GM12878 (cell line): ENCODE results near the gene GRIK1. TPM values are rescaled to one million over a fixed set of nuclear protein-coding genes. Genes with fewer than 3 reads are reported as not detected.

Experiments
- ATAC-seq: fragments of 200-7000 bp; cut with Tn5 transposase; 3 replicates; pipeline ENCODE4 v1.9.1; 2020; ENCODE audit warnings: mild to moderate bottlenecking, moderate library complexity
- BruUV-seq: library from RNA; stranded (reverse); fragments of 400-500 nt; replicated peaks from 2 replicates; lab custom pipeline; 2021; lab: Mats Ljungman, UMichigan
- CTCF ChIA-PET: fragments of 300-600 bp; sonication (Branson Sonifier 250); formaldehyde crosslinking; extraction: SDS; loops from one replicate; lab custom pipeline; 2021; ENCODE audit warnings: inconsistent platforms; lab: Yijun Ruan, JAX
- POLR2A ChIA-PET: fragments of 350-600 bp; formaldehyde crosslinking; extraction: SDS; loops from one replicate; lab custom pipeline; 2021; ENCODE audit warnings: inconsistent platforms; lab: Charles Lee
- RAD21 ChIA-PET: fragments of 300-600 bp; sonication (Branson Sonifier 250); formaldehyde crosslinking; loops from one replicate; lab custom pipeline; 2023; ENCODE audit warnings: antibody characterized with exemption; ENCODE audit not compliant: unreplicated experiment; lab: Charles Lee
- SMC1A ChIA-PET: fragments of 300-600 bp; sonication (Branson Sonifier 250); formaldehyde crosslinking; loops from one replicate; lab custom pipeline; 2023; ENCODE audit not compliant: unreplicated experiment, uncharacterized antibody; lab: Charles Lee
- DNase-seq: peaks from one replicate; pipeline ENCODE4 v3.0.0-alpha.2; 2011; ENCODE audit warnings: low read depth, low spot score
- FAIRE-seq: peaks from 3 replicates; lab custom pipeline; 2011; peaks lifted over from hg19 to GRCh38; lab: Jason Lieb, UNC
- H2AFZ ChIP-seq: 2 replicates; pipeline ENCODE4 v1.6.0; 2011; ENCODE audit warnings: low read depth, low read length, control low read depth; ENCODE audit not compliant: control insufficient read depth
- H3K27ac ChIP-seq: 2 replicates; pipeline ENCODE4 v1.5.1; 2011; ENCODE audit warnings: control low read depth; ENCODE audit not compliant: control insufficient read depth, insufficient read depth
- H3K27me3 ChIP-seq, 2 experiments: replicated peaks in 1 of 2; 2 replicates each; pipeline versions ENCODE4 v1.6.0 to v1.6.1; 2011; ENCODE audit warnings: low read length in 1 of 2; ENCODE audit not compliant: control insufficient read depth in 2 of 2, insufficient read depth in 2 of 2
- H3K36me3 ChIP-seq, 2 experiments: 2 replicates each; pipeline ENCODE4 v1.5.1; 2011; ENCODE audit warnings: low read length in 1 of 2; ENCODE audit not compliant: control insufficient read depth in 2 of 2, insufficient read depth in 2 of 2
- H3K4me1 ChIP-seq: 2 replicates; pipeline ENCODE4 v1.6.1; 2011; ENCODE audit warnings: mild to moderate bottlenecking, low read length, moderate library complexity, mixed read lengths; ENCODE audit not compliant: control insufficient read depth, insufficient read depth
- H3K4me2 ChIP-seq: 2 replicates; pipeline ENCODE4 v1.6.0; 2011; ENCODE audit warnings: control low read depth; ENCODE audit not compliant: control insufficient read depth, insufficient read depth
- H3K4me3 ChIP-seq: fragments of 200-600 bp; sonication (generic); 2 replicates; pipeline ENCODE4 v1.5.1; 2016
- H3K79me2 ChIP-seq: 2 replicates; pipeline ENCODE4 v1.6.0; 2011; ENCODE audit warnings: low read length; ENCODE audit not compliant: control insufficient read depth, insufficient read depth
- H3K9ac ChIP-seq: 2 replicates; pipeline ENCODE4 v1.8.0; 2011; ENCODE audit warnings: low read length, control low read depth, mixed read lengths; ENCODE audit not compliant: control insufficient read depth, insufficient read depth
- H3K9me3 ChIP-seq: replicated peaks from 3 replicates; pipeline ENCODE4 v1.5.1; 2011; ENCODE audit warnings: mild to moderate bottlenecking, low read length; ENCODE audit not compliant: control insufficient read depth, insufficient read depth
- H4K20me1 ChIP-seq: 2 replicates; pipeline ENCODE4 v1.6.0; 2011; ENCODE audit not compliant: control insufficient read depth, insufficient read depth
- BHLHE40 ChIP-seq, 2 experiments: fragments of 450-650 bp in 1 of 2; IDR thresholded peaks; 2 replicates each; pipeline ENCODE4 v1.6.1; 2011 to 2017; ENCODE audit warnings: low read depth in 2 of 2, borderline replicate concordance in 1 of 2, improper control_type of control experiment in 1 of 2, low read length in 1 of 2, mild to moderate bottlenecking in 1 of 2
- BMI1 ChIP-seq: fragments of 450-650 bp; IDR thresholded peaks from 2 replicates; pipeline ENCODE4 v1.6.1; 2016; ENCODE audit warnings: mild to moderate bottlenecking, moderate library complexity, borderline replicate concordance
- CREM ChIP-seq: IDR thresholded peaks from 2 replicates; pipeline ENCODE4 v1.6.1; 2014; ENCODE audit warnings: antibody characterized with exemption, low read depth
- DPF2 ChIP-seq: fragments of 450-650 bp; IDR thresholded peaks from 2 replicates; pipeline ENCODE4 v1.6.1; 2017; ENCODE audit warnings: mild to moderate bottlenecking
- FOS ChIP-seq: IDR thresholded peaks from 3 replicates; pipeline ENCODE4 v1.6.1; 2011; ENCODE audit warnings: borderline replicate concordance; ENCODE audit not compliant: insufficient read length; ENCODE audit errors: extremely low read depth
- FOXK2 ChIP-seq: fragments of 450-650 bp; IDR thresholded peaks from 2 replicates; pipeline ENCODE4 v1.6.1; 2017; ENCODE audit warnings: mild to moderate bottlenecking, moderate library complexity
- GATAD2B ChIP-seq: fragments of 450-650 bp; conservative IDR thresholded peaks from 2 replicates; pipeline ENCODE4 v1.6.1; 2017; ENCODE audit warnings: low read depth, mild to moderate bottlenecking, moderate library complexity
- HDAC6 ChIP-seq: fragments of 200-600 bp; sonication (generic); IDR thresholded peaks from one replicate; pipeline ENCODE4 v1.8.0; 2017; ENCODE audit warnings: antibody characterized with exemption; ENCODE audit not compliant: unreplicated experiment
- KLF5 ChIP-seq: fragments of 450-650 bp; IDR thresholded peaks from 2 replicates; pipeline ENCODE4 v1.6.1; 2014; ENCODE audit warnings: mild to moderate bottlenecking; ENCODE audit not compliant: partially characterized antibody
- NFIC ChIP-seq: IDR thresholded peaks from 2 replicates; pipeline ENCODE4 v1.6.1; 2012; ENCODE audit warnings: low read depth, mild to moderate bottlenecking, inconsistent platforms, low read length, moderate library complexity
- NR2C1 ChIP-seq: fragments of 450-650 bp; IDR thresholded peaks from 2 replicates; pipeline ENCODE4 v1.6.1; 2017; ENCODE audit warnings: antibody characterized with exemption, mild to moderate bottlenecking, moderate library complexity
- NR2F1 ChIP-seq: fragments of 450-650 bp; conservative IDR thresholded peaks from 2 replicates; pipeline ENCODE4 v1.6.1; 2017; ENCODE audit warnings: mild to moderate bottlenecking
- REST ChIP-seq: IDR thresholded peaks from 2 replicates; pipeline ENCODE4 v1.6.1; 2012; ENCODE audit warnings: mild to moderate bottlenecking, low read depth, low read length
- TCF7 ChIP-seq: IDR thresholded peaks from 2 replicates; pipeline ENCODE4 v1.6.1; 2014; ENCODE audit warnings: antibody characterized with exemption, borderline replicate concordance
- USF1 ChIP-seq: IDR thresholded peaks from 2 replicates; pipeline ENCODE4 v1.6.1; 2011; ENCODE audit warnings: borderline replicate concordance, low read depth, mild to moderate bottlenecking, moderate library complexity, mixed read lengths, low read length; ENCODE audit not compliant: insufficient read depth; ENCODE audit errors: extremely low read length
- ZBED1 ChIP-seq: IDR thresholded peaks from 2 replicates; pipeline ENCODE4 v1.6.1; 2016; ENCODE audit warnings: borderline replicate concordance
- ZSCAN29 ChIP-seq: fragments of 450-650 bp; IDR thresholded peaks from 2 replicates; pipeline ENCODE4 v1.6.1; 2017; ENCODE audit warnings: mild to moderate bottlenecking, moderate library complexity
- whole genome bisulfite sequencing: methylation state at CpG from one replicate; pipeline ENCODE4 v1.1.6; 2016; ENCODE audit warnings: low lambda C conversion rate; ENCODE audit not compliant: insufficient replicate concordance, insufficient coverage; ENCODE audit errors: missing lambda C conversion rate; 5-methylcytosine and 5-hydroxymethylcytosine counted together
- in situ Hi-C: fragments of 300-500 bp; cut with MboI; formaldehyde crosslinking; loops from 9 replicates; pipeline ENCODE4 v1.14.3; 2018; ENCODE audit warnings: mixed read lengths
- intact Hi-C: fragments of 100-400 bp; cut with micrococcal nuclease; formaldehyde crosslinking; loops from one replicate; pipeline ENCODE4 v1.14.2; 2022; ENCODE audit not compliant: unreplicated experiment
- polyA plus RNA-seq, 11 experiments: library from polyadenylated mRNA; depleted of rRNA in 4 of 11; unstranded in 6 of 11; stranded (reverse) in 5 of 11; fragments of >200 nt; fragmentation: Nextera tagmentation in 4 of 11; fragmentation: Illumina TruSeq in 1 of 11; extraction: Ambion mirVana in 4 of 11; extraction: Trizol in 1 of 11; gene quantifications; 1 replicate in 1 of 11; 2 replicates in 10 of 11; pipeline versions ENCODE4 v1.2.1 to v1.2.3, GENCODE V29; 2011 to 2016; ENCODE audit warnings: inconsistent platforms in 2 of 11, missing spikeins in 2 of 11, low read depth in 1 of 11
- total RNA-seq, 4 experiments: library from RNA; depleted of rRNA in 3 of 4; stranded (reverse); fragments of >200 nt in 3 of 4; fragmentation: Illumina TruSeq in 1 of 4; extraction: Trizol in 1 of 4; gene quantifications; 2 replicates each; pipeline versions ENCODE4 v1.2.1 to v1.2.3, GENCODE V29; 2013 to 2021

Gene GRIK1
- total and polyA plus RNA-seq, 10 of the 15 experiments (the other 5 are each of a cell fraction or from before 2014, with no cell fraction given): 0.05 to 0.13 (median 0.09) TPM; not detected in 7

- TF ChIP-seq BMI1 (no peak), ZBED1 (no peak)
- TF ChIP-seq, all 136 proteins: peak for 0
Observed at GRCh38 chr21:29949991-29950390, 10.2 kb upstream of the GRIK1 start (continued).

- no peak overlapping the region for H3K9ac ChIP-seq
- H3K4me2 ChIP-seq: no peak overlapping the region
- BruUV-seq: no TSS peak
- SMC1A ChIA-PET: no interaction called here
- RAD21 ChIA-PET: interaction anchor here (0.6 kb wide), 1 partner anchor 76 kb away, joined by 3 read pairs; no protein-coding TSS in a partner anchor
- no peaks in the 10 kb centered on the region for H3K79me2 ChIP-seq
- CTCF ChIA-PET: interaction anchor here (0.8 kb wide), 1 partner anchor 8 kb away, joined by 4 read pairs; no protein-coding TSS in a partner anchor
- no peak overlapping the region for H2AFZ ChIP-seq
- intact Hi-C loops (no loop called here), in situ Hi-C loops (no loop called here)
- FAIRE-seq (no peak), DNase-seq (no peak), ATAC-seq (no peak)
- H3K4me3 ChIP-seq: no peak overlapping the region
- POLR2A ChIA-PET: no interaction called here
- H3K36me3 ChIP-seq: no peaks in the 10 kb centered on the region
- H3K9me3 ChIP-seq: no peaks in the 10 kb centered on the region
- H4K20me1 ChIP-seq: no peaks in the 10 kb centered on the region
- WGBS: 37% methylated on average over 9 of the region's 9 CpGs
- no peaks in the 10 kb centered on the region for H3K4me1 ChIP-seq
- H3K27ac ChIP-seq: no peak overlapping the region
- no peaks in the 10 kb centered on the region for H3K27me3 ChIP-seq
- TF ChIP-seq NR2F1: no peak
- TF ChIP-seq FOS: no peak
- no peak for TF ChIP-seq USF1
- no peak for TF ChIP-seq BHLHE40 (IDR thresholded peaks at IDR 0.05; ENCODE audit: borderline replicate concordance in 1 of 2, low read depth in 2 of 2, low read length in 1 of 2)
- TF ChIP-seq FOXK2: no peak
- TF ChIP-seq BMI1: no peak
- TF ChIP-seq TCF7: no peak
- no peak for TF ChIP-seq NFIC
- TF ChIP-seq KLF5: no peak
- no peak for TF ChIP-seq GATAD2B
- no peak for TF ChIP-seq CREM
- no peak for TF ChIP-seq HDAC6
- no peak for TF ChIP-seq ZSCAN29
- TF ChIP-seq NR2C1: no peak
- TF ChIP-seq DPF2: no peak
- no peak for TF ChIP-seq REST
- no peak for TF ChIP-seq ZBED1
Observed at GRCh38 chr21:29947119-29947518, 7.3 kb upstream of the GRIK1 start.
